CD4-positive, alpha-beta T cell treated with Interleukin-6 at 100 ng/mL for 8 hours (primary cell): ENCODE data around the gene NELFB.

Source experiments
- DNase-seq: peaks from one replicate; pipeline ENCODE4 v3.0.0-alpha.2; 2020; ENCODE audit warnings: mixed read lengths, low spot score

NELFB gene

GRCh38 chr9:137223078-137223970, 31.8 kb upstream of the NELFB start:
- peak; percentile 99 for DNase-seq

- no peak for DNase-seq
Observed at GRCh38 chr9:137224830-137225694, 30.1 kb upstream of the NELFB start, which contains the start of gene CYSRT1. Gene CYSRT1 (plus strand): TSS chr9:137225174. CDS start chr9:137225622, 448 bp downstream.

- no peak for DNase-seq
Observed at GRCh38 chr9:137225699-137226331, 29.3 kb upstream of the NELFB start.

GRCh38 chr9:137226338-137227053, 28.6 kb upstream of the NELFB start:
- DNase-seq: no peak

GRCh38 chr9:137227054-137227852, 27.9 kb upstream of the NELFB start, which contains the start of gene RNF224:
Gene RNF224 (plus strand): TSS chr9:137227502. CDS start chr9:137228336, 834 bp downstream.
- peak; percentile 78 for DNase-seq

- DNase-seq: no peak
Observed at GRCh38 chr9:137227853-137228505, 27.1 kb upstream of the NELFB start.

GRCh38 chr9:137228506-137228967, 26.6 kb upstream of the NELFB start:
- DNase-seq: no peak

GRCh38 chr9:137228968-137229896, 25.9 kb upstream of the NELFB start:
- no peak for DNase-seq

- DNase-seq: no peak
Observed at GRCh38 chr9:137229903-137230704, 25.0 kb upstream of the NELFB start.

GRCh38 chr9:137230705-137231371, 24.3 kb upstream of the NELFB start, which contains the start of gene SLC34A3:
Gene SLC34A3 (plus strand): TSS chr9:137230901. CDS start chr9:137231703, 802 bp downstream.
- no peak for DNase-seq

GRCh38 chr9:137231372-137232039, 23.6 kb upstream of the NELFB start:
- DNase-seq: no peak

GRCh38 chr9:137232101-137232500, 23.0 kb upstream of the NELFB start:
- DNase-seq: no peak

GRCh38 chr9:137232510-137232909, 22.6 kb upstream of the NELFB start:
- no peak for DNase-seq

- no peak for DNase-seq
Observed at GRCh38 chr9:137233143-137233980, 21.8 kb upstream of the NELFB start.

GRCh38 chr9:137234055-137234697, 21.0 kb upstream of the NELFB start:
- DNase-seq: no peak
